WI38 (cell line): ENCODE measurements around the gene VRK1.

Source experiments
- H3K4me3 ChIP-seq: 2 replicates; pipeline ENCODE4 v1.5.1; 2011; ENCODE audit warnings: low read depth, mild to moderate bottlenecking, control low read depth, low read length
- CTCF ChIP-seq: IDR thresholded peaks from 2 replicates; pipeline ENCODE4 v1.5.1; 2012; ENCODE audit warnings: low read depth, mild to moderate bottlenecking, control low read depth, low read length

VRK1 gene

GRCh38 chr14:96796851-96797581, at the start of gene VRK1:
Gene VRK1 (plus strand): TSS chr14:96797382. CDS start chr14:96833472, 36,090 bp downstream.
- no peak for TF ChIP-seq CTCF
- peak within 1 kb of the TSS; percentile 65 for H3K4me3 ChIP-seq

- H3K4me3 ChIP-seq, result no peak overlapping the region
- TF ChIP-seq CTCF, result no peak
Measured at GRCh38 chr14:96747608-96748007, 49.6 kb upstream of the VRK1 start.

- no peak overlapping the region for H3K4me3 ChIP-seq
- TF ChIP-seq CTCF, result no peak
Measured at GRCh38 chr14:96748362-96748761, 48.8 kb upstream of the VRK1 start.

GRCh38 chr14:96751505-96751904, 45.7 kb upstream of the VRK1 start:
- no peak overlapping the region for H3K4me3 ChIP-seq
- no peak for TF ChIP-seq CTCF

- no peak overlapping the region for H3K4me3 ChIP-seq
- TF ChIP-seq CTCF, result no peak
Measured at GRCh38 chr14:96752125-96752524, 45.1 kb upstream of the VRK1 start.

- no peak for TF ChIP-seq CTCF
Measured at GRCh38 chr14:96752594-96752993, 44.6 kb upstream of the VRK1 start.

GRCh38 chr14:96754162-96754844, 42.9 kb upstream of the VRK1 start:
- no peak for TF ChIP-seq CTCF
- no peak overlapping the region for H3K4me3 ChIP-seq

More at GRCh38 chr14:96752594-96752993, 44.6 kb upstream of the VRK1 start:
- no peak overlapping the region for H3K4me3 ChIP-seq
